ENCODE measurements around the gene PCDH9. TPM values are rescaled to one million over a fixed set of nuclear protein-coding genes. Genes with fewer than 3 reads are reported as not detected.

PCDH9 gene
- total RNA-seq, 1 experiment from 2014 or later, result 7.7 TPM

DNA sequence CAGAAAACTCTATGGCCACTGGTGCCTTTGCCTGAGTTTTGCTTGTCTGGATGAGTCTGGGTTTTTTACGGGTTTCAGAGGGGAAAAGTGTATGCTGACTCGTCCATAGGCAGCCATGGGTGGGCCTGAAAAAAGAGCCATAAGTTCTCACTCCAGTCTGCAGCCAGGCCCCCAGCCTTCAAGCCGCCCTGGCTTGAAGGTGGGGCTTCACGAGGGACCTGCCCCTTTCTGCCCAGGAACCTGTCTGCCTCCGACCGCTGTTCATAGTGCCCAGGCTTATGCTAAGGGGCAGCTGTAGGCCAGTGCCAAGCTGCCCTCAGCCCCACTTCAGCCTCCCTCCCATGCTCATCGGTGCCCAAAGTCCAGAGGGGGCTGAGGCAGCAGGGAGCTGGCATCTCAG is 385.2 kb downstream of the PCDH9 start:
- no peak for DNase-seq (ENCODE audit: low spot score)

DNA sequence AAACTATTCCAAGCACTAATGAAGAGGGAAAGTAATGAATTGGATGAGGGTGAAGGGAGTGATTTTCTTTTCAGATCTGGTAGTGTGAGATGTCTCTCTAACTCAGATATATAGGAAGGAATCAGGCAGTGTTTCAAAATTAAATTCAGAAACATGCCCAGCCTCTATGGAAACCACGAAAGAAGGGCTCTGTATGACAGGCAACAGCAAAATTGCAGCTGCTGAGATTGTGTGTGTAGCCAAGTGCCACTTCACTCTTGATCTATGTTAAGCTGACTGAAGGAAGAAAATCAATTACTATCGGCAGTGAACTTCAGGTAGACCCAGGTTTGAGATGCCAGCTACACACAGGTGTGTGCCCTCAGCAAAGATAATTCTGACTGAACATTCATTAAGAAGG is 387.4 kb downstream of the PCDH9 start:
- no peak for DNase-seq (ENCODE audit: low spot score)

DNA sequence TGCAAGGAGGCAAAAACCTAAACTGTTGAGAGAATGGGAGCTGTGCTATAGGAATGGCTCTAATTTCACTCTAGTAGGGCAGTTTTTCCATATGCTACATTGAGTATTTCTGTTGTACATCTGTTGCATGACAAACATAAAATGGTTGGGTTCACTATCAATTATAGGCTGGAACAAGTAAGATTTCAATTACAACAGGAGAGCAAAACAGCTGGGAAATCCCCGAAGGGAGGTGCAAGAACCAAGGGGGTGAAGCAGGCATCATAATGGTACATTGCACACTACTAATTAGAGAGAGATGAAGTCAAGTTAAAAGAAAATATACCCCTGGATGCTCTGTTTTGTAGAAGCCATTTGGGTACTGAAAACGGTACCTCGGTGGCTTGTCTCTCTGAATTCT is 389.5 kb downstream of the PCDH9 start:
- no peak for DNase-seq (ENCODE audit: low spot score)

DNA sequence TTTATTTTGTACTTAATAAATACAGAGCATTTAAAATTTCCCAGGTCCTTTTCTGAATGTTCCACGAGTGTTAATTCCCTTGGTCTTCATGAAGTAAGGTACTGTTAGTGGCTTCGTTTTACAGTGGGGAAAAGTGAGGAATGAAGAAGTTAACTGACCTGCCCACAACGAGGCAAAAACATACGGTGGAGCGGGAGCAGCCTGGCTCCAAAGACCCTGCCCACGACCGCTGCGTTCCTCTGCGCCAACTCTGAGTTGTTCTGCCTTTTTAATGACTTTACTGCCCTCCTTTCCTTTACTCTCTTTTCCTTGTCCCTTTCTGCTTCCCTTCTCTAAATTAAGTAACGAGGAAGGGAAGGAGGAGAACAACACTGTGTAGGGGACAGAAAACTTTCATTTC is 392.9 kb downstream of the PCDH9 start:
- no peak for DNase-seq (ENCODE audit: low spot score)

DNA sequence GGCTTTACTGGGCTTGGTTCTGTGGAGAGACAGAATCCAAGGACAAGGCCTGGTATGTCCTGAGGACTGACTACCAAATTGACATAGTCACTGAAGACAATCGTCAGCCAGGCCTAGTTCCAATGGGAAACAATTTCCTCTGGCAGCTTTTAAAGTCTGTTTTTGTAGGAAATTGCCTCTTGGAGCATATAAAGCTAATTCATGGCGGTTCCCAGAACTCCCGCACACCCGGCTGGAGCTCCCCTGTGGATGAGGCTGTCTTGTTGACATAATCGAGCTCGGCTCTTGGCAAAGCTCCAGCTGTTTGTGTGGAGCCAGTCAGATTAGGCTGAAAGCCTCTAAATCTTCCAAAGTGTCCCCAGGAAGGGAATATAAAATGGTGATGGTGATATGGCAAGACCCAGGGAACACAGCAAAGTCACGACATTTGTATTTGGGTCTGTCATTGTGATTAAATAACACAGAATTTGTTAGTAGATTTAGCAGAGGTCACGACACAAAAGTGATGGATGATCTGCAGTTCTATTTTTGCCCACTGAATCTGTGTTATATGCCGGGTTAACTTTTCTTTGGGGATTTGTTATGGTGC is 395.0 kb downstream of the PCDH9 start:
- peak; percentile 47 for DNase-seq (ENCODE audit: low spot score)

DNA sequence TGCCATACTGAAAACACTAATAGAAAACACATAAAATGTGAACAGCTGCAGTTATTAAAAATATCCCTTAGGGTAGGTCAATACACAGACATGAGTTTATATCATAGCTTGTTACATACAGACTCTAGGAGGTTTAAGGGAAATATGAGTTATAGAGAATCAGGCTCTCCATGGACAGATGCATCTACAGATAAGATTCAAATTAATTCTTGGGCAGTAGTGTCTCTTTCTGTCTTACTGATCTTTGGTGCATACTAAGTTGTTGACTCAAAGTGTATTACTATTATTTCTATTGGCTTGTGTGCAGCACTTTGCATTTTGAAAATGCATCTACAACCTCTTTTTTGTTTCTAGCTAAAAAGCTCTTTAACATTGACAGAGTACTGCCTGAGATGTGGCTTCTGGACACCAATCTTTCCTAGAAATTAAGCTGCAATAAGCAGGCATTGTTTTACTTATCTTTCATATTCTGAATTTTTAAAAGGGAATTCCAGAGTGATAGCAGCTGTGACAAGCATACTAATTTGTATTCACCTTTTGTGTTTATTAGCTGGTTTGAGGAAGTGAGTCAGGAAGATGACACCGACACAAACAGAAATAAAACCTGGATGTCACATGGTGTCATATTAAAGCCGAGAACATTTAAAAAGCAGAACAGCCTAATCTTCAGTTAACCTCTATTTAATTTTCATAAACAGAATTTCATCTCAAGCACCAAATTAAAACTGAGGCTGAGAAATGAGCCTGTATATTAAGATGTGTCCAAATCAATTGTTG is 399.0 kb downstream of the PCDH9 start:
- no peak for DNase-seq (ENCODE audit: low spot score)

DNA sequence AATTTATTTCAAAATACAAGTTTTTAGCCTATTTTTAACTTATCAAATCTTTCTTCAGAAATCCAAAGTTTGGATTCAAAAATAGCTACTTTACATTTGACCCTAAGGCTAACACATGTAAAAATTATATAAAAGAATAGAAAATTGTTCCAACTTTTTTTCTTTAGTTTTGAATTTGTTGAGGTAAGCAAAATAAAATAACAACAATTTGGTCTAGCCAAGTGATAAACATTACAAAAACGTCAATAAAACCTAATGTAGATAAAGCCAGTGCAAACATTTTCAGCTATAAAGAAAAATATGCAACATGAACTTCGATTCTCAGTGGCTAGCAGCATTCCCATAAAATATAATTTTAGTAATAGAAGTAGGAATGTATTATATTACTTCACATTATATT is 400.3 kb downstream of the PCDH9 start:
- DNase-seq (ENCODE audit: low spot score), result no peak

DNA sequence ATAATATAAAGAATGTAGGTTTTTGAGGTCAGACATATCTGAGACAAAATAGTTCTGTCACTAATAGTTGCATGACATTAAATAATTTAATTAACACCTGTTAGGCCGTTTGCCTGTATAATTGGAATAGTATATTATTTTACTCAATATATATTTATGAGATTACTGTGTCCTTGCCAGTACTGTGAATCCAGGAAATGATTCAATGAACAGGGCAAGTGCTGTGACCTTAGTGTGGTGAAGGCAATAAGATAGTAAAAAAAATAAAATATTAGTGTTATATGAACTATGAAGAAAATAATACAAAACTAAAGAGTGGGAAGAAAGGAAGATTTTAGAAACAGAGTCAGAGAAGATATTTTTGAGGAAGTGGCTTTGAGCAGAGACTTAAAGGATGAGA is 403.7 kb downstream of the PCDH9 start:
- no peak for DNase-seq (ENCODE audit: low spot score)

DNA sequence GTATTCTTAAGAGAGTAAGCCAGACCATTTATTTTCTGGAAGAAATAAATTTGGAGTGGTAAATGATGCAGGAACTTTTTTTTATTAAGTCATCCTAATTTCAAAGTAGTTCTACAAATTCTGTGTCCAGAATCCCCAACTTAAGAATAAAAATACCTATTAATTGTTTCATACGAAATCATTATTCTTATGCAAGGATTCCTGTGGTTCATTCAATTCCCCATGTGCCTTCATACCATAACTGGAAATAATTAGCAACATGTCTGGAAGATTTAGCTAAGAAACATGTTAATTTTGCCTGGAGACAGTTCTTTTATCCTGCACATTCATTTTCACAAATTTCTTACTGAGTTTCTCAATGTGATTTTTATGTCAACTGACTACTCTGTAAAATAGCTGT is 408.6 kb downstream of the PCDH9 start:
- DNase-seq (ENCODE audit: low spot score), result no peak

DNA sequence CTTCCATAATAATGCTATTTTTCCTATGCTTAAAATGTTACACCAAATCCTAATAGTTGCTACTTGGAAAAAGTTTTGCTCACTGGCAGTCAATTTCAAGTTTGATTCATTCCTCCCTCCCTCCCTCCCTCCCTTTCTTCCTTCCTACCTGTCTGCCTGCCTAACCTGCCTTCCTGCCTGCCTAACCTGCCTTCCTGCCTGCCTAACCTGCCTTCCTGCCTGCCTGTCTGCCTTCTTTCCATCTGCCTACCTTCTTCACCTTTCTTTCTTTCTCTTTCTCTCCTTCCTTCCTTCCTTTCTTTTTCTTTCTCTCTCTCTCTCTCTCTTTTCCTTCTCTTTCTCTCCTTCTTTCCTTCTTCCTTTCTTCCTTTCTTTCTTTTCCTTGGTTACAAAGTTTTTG is 418.7 kb downstream of the PCDH9 start:
- DNase-seq (ENCODE audit: low spot score), result no peak

DNA sequence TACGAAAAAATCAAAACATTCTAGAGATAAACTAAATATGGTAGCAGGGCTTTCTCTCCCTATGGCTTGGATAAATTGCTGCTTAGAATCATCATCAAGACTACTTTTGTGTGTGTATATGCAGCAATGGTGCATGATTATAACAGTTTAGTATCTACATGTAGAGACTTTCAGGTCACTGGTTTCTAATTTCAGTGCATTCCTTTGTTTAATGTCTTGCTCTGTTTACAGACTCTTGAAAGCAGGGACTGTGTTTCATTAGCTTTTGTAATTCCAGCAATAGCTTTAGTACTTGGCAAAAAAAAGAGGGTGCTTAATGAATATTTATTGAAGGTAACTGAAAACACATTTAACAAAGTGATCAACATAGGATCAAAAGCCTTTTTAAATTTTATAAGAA is 420.7 kb downstream of the PCDH9 start:
- DNase-seq (ENCODE audit: low spot score), result no peak

DNA sequence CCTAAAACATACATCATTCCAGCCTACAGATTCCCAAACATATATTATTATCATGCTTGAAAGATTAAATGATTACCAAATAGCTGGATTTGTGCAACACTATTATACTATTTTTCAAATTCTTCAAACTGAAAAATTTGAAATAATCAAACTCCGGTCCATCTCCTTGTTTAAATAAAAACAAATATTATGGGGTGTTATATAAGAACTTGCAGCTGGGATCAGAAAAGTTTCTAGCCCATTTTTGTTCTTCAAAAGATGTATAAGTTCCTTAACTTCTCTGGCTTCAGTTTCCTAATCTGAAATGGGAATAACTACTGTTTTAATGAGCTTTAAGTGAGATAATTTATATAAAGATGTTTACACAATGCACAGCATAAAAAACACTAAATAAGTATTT is 422.9 kb downstream of the PCDH9 start:
- DNase-seq (ENCODE audit: low spot score), result no peak

DNA sequence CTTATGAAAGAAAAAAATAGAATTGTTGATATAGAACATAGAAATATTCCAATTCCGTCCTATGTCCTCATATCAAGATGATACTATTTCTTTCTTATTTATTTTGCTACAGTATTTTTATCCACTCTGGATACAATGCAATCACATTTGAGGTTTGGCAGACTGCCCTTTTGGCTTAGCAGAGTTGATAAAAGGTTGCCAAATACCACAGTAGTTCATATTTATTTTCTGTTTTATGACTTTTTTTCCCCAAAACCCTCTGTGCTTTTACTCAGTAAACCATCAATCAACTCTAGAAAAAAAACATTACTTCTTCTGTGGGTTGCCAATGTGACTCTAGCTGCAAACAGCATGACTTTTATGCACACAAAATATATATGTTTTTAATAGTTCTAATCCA is 424.5 kb downstream of the PCDH9 start:
- peak; percentile 7 for DNase-seq (ENCODE audit: low spot score)

DNA sequence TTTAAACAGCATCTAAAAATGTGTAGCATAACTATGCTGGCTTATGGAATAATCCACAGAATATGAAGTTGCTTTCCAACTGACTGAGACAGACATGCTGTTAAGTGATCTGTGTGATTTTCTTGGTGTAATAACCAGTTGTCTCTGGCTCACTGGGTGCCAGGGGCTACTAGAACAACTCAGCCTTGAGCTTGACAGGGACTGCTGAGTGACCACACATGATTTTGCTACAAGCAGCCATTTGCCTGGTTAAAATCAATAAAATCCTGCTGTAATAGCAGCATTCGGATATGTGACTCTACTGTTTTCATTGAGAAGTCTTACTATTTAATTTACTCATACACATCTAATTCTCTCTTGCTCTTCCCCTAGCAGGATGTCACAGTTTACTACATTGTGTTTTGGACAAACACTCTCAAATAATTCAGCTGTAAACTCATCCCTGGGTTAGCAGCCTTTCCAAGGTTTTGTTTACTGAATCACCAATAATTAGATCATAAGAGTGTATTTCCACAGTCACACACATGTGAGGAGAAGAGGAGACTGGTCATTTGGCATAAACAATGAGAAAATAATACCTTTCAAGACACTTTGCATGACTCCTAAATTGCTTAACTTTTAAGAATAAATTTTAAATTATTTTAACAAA is 426.2 kb downstream of the PCDH9 start:
- no peak for DNase-seq (ENCODE audit: low spot score)

DNA sequence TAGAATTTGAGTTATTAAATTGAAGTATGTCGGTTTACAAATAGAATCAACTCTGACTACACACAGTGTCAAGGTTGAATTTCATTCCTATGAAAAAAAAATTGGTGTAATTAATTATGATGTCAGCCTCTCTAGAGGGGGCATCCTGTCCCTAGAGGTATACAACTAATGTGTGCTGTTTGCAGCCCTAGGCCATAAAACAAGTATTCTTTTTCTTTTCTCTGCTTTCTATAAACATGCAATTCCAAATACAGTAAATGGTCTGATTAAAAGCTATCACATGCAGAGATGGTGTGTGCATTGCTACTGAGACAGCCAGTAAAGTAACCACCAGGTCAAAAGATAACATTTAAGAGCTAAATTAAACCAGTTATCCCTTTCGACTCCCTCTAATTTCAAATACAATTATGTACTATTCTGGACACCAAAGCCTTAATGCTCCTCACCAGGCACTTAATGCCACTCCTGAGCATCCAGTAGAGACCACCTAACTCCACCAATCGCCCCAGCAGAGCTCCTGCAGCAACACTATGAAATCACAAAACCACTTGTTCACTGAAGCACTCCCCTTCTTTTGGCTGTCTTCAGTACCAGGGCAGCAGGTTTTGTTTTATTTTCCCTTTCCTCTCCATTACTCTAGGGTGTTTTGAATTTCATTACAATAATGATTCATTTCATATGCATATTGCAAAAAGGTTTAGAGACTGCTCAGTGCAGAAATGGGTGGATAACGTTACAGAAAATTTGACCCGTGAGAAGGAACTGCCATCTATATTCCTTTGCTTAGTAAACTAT is 426.9 kb downstream of the PCDH9 start:
- no peak for DNase-seq (ENCODE audit: low spot score)

DNA sequence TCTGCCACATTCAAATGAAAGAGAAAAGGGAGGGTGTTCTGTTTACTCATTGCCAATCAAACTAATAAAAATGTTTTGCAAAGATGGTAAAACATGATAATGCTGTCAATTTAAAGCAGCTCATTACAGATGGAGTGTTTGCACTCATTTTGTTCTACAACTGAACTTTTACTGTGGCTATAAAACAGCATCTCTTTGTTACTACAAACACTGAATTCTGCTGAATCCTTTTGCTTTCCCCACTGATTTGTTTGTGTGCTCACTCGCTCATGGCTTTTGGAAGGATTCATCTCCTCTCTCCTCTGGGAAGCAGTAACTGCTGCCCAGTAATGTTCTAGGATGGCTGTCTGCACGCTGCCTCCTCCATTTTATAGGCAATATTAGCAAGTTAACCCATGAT is 434.5 kb downstream of the PCDH9 start:
- DNase-seq (ENCODE audit: low spot score), result no peak

DNA sequence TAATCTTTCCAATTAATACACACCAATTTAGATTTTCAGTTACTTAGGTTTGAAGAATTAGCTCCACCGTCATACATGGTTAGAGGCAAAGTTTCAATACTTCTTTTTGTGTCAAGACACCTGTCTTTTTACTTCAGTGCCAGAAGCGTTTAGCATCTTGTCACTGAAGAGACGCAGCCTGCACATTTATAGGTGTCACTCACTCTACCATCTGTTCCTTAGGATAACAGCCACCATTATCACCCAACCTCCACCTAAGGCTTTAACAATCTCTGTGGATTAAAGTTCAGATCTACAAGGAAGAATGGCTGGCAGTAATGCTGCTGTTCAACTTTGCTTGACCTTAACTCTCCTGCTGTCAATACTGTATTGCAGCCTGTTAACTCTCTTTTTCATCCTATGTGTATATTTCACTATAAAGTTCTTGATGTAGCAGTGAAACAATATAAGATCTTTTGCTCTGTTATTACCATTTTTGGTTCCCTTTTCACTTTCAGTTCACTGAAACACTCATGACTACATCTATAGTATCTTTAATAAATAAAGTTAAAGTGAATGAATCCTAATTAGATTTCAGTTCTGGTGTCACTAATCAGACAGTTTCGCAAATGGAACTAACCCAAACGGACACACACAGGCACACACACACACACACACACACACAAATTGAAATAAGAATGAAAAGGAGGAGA is 435.6 kb downstream of the PCDH9 start:
- no peak for DNase-seq (ENCODE audit: low spot score)

DNA sequence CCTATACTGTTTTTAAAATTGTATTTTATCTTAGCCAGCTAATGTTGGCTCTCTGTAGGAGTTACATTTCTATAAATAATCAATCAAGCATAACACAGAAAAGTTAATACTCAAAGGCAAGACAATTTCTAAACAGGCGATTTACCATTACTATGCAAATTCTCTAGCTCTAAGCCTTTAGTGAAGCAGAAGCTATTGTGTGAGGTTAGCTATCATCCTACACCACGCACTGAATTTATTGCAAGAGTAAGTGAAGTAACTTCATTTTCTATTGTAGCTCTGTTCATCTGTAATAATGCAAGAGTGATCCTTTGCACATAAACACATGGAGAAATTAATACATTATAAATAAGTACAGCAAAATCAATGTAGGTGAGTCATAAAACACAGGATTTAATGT is 439.3 kb downstream of the PCDH9 start:
- no peak for DNase-seq (ENCODE audit: low spot score)

DNA sequence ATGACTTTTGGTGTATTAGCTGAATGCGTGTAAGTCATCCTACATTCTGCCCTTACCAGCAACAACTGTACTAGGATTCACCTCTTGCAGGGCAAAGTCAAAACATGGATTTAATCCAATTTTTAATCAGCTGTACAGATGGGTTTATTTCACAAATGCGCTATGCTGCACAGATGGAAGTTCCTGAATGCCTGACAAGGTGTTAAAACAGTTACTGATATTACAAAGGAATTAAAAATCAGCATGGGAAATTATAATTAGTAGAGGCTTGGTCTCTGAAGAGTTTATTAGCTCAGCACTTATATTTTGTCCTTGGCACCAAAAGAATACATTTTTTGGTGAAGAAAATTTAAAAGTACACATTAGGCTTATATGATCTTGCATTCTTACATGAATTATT is 448.9 kb downstream of the PCDH9 start:
- no peak for DNase-seq (ENCODE audit: low spot score)

DNA sequence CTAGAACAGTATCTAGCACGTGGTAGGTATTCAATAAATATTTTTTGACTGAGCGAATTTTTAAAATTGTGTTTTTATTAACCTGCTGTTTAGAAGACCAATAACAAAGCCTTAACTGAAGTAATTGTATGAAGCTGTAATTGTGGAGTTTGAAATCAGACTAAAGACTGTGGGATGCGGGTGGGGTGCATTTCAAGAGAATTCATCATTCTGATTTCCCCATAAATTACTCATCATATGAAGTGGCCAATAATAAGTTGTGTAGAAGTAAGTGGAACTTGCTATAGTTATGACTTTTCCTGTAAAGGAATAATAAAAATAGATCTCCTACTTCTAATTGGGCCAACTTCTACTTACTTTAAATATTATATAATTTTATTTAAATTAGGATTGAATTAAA is 449.3 kb downstream of the PCDH9 start:
- no peak for DNase-seq (ENCODE audit: low spot score)

DNA sequence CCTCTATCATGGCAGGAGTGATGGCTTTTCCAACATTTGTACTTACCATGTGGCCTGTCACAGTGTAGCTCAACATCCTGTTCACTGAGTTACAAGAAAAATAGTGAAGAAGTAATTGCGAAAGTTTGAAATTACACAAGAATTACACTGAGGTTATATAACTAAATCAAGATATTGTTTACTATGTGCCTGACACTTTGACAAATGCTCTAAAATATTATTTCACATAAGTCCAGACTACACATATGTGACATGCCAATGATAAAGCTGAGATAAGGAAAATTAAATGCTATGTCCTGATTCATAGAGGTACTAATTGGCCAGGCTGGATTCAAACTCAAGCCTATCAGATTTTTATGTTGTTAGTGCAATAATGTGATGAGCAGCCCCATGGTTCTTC is 451.7 kb downstream of the PCDH9 start:
- no peak for DNase-seq (ENCODE audit: low spot score)

DNA sequence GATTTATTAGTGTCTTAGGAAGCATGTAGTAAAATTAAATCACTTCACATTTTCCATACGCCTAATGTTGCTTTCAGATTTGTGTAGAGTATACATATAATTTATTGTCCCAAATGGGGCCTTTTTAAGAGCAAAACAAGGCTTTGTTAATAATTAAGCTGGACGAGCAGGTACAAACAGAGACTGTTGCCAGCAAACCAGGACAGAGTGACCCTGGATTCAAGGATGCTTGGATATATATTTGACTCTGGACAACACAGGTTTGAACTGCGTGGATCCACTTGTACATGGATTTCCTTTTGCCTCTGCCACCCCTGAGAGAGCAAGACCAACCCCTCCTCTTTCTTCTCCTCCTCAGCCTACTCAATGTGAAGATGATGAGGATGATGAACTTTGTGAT is 454.9 kb downstream of the PCDH9 start:
- no peak for DNase-seq (ENCODE audit: low spot score)
